GM18868 (cell line): ENCODE measurements around the gene ADORA2A.

Experiments
- ATAC-seq: cut with Tn5 transposase; IDR thresholded peaks from one replicate; pipeline ENCODE4 v1.9.1; 2021; ENCODE audit warnings: mild to moderate bottlenecking, moderate library complexity; ENCODE audit not compliant: unreplicated experiment

The ADORA2A gene

GRCh38 chr22:24445481-24446259 lies 18.3 kb downstream of the ADORA2A start:
- no peak for ATAC-seq

GRCh38 chr22:24446260-24446611 lies 18.8 kb downstream of the ADORA2A start:
- no peak for ATAC-seq

GRCh38 chr22:24450610-24451009 lies 23.2 kb downstream of the ADORA2A start:
- ATAC-seq = no peak

- no peak for ATAC-seq
Observed at GRCh38 chr22:24451162-24451561, 23.8 kb downstream of the ADORA2A start.

- no peak for ATAC-seq
Observed at GRCh38 chr22:24453853-24454252, 26.5 kb downstream of the ADORA2A start.

- no peak for ATAC-seq
Observed at GRCh38 chr22:24455039-24455438, 27.6 kb downstream of the ADORA2A start.

- no peak for ATAC-seq
Observed at GRCh38 chr22:24455751-24456426, 28.5 kb downstream of the ADORA2A start.

- ATAC-seq = no peak
Observed at GRCh38 chr22:24457894-24458420, 30.6 kb downstream of the ADORA2A start.

GRCh38 chr22:24459911-24460310 lies 32.5 kb downstream of the ADORA2A start:
- no peak for ATAC-seq

- peak; percentile 74 for ATAC-seq
Observed at GRCh38 chr22:24460418-24461089, 33.2 kb downstream of the ADORA2A start.

GRCh38 chr22:24463071-24463760 lies 35.8 kb downstream of the ADORA2A start:
- ATAC-seq = no peak

GRCh38 chr22:24465566-24465965 lies 38.2 kb downstream of the ADORA2A start:
- no peak for ATAC-seq

- ATAC-seq = no peak
Observed at GRCh38 chr22:24465975-24466374, 38.6 kb downstream of the ADORA2A start.

GRCh38 chr22:24466716-24467328 lies 39.4 kb downstream of the ADORA2A start:
- ATAC-seq = no peak

GRCh38 chr22:24467340-24467739 lies 39.9 kb downstream of the ADORA2A start:
- ATAC-seq = no peak

- no peak for ATAC-seq
Observed at GRCh38 chr22:24471570-24471969, 44.2 kb downstream of the ADORA2A start.

- ATAC-seq = no peak
Observed at GRCh38 chr22:24473284-24473683, 45.9 kb downstream of the ADORA2A start.

GRCh38 chr22:24474221-24474620 lies 46.8 kb downstream of the ADORA2A start:
- ATAC-seq = no peak

- no peak for ATAC-seq
Observed at GRCh38 chr22:24474649-24475255, 47.4 kb downstream of the ADORA2A start.

GRCh38 chr22:24481641-24482040 lies 54.2 kb downstream of the ADORA2A start:
- ATAC-seq = no peak
